ENCODE results near the gene TEX47. TPM values are rescaled to one million over a fixed set of nuclear protein-coding genes. Genes with fewer than 3 reads are reported as not detected.

Gene TEX47
- polyA plus RNA-seq, 1 of the 3 experiments (the other 2 are of a cell fraction): not detected

DNA sequence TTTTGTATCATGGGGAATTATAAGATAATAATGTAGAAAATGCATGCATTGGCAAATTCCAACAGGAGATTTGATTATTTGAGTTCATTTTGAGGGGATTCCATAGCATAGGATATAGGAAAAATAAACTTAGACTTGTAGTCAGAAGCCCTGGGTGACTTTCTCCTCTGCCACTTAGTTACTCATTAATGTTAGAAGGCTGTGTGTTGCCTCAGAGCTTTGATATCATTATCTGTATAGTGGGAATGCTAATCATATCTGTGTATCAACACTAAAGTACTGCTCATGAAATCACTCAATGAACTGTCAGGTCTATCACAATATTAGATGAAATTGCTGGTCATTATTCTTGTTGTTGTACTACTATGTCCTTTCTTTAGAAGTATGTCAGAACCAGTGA is 23.0 kb upstream of the TEX47 start:
- Histone ChIP-seq H3K79me2 (ENCODE audit: insufficient read depth) (no peaks in the 10 kb centered on the region), H4K20me1 (ENCODE audit: insufficient read depth) (no peaks in the 10 kb centered on the region), H3K4me3 (ENCODE audit: low read depth in 2 of 2, low read length in 1 of 2) (no peak overlapping the region), H3K27ac (ENCODE audit: low read depth in 2 of 2, low read length in 1 of 2) (no peak overlapping the region), H3K4me2 (no peak overlapping the region), H3K4me1 (ENCODE audit: control insufficient read depth in 1 of 2, insufficient read depth in 2 of 2, low read depth in 1 of 2, low read length in 1 of 2) (no peaks in the 10 kb centered on the region), H3K36me3 (replicated peaks in 1 of 2; ENCODE audit: control insufficient read depth in 1 of 2, insufficient read depth in 2 of 2, low read length in 1 of 2) (no peaks in the 10 kb centered on the region), H3K9ac (no peak overlapping the region), H3K27me3 (ENCODE audit: insufficient read depth) (no peaks in the 10 kb centered on the region), H3K9me3 (no peaks in the 10 kb centered on the region), H3K9me2 (no peaks in the 10 kb centered on the region), H2AFZ (ENCODE audit: low read depth) (no peak overlapping the region), H3F3A (replicated peaks; ENCODE audit: insufficient read depth) (no peaks in the 10 kb centered on the region)
- no peak for DNase-seq
- POLR2A ChIA-PET: no interaction called here
- TF ChIP-seq GATA2 (CRISPR knock-in tag; IDR thresholded peaks at IDR 0.05) (no peak), TEAD4 (IDR thresholded peaks at IDR 0.05; ENCODE audit: borderline replicate concordance, insufficient read depth) (no peak), RCOR1 (IDR thresholded peaks at IDR 0.05; ENCODE audit: low read length) (no peak), RFX5 (IDR thresholded peaks at IDR 0.05; ENCODE audit: low read length) (no peak), FOXM1 (IDR thresholded peaks at IDR 0.05; ENCODE audit: low read depth) (no peak), MEF2A (IDR thresholded peaks at IDR 0.05; ENCODE audit: borderline replicate concordance, low read depth) (no peak), SIN3A (IDR thresholded peaks at IDR 0.05; ENCODE audit: borderline replicate concordance, low read depth, low read length) (no peak)
- TF ChIP-seq, protein P1, sequence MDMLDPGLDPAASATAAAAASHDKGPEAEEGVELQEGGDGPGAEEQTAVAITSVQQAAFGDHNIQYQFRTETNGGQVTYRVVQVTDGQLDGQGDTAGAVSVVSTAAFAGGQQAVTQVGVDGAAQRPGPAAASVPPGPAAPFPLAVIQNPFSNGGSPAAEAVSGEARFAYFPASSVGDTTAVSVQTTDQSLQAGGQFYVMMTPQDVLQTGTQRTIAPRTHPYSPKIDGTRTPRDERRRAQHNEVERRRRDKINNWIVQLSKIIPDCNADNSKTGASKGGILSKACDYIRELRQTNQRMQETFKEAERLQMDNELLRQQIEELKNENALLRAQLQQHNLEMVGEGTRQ (IDR thresholded peaks at IDR 0.05; ENCODE audit: borderline replicate concordance, low read depth, low read length): no peak
- TF ChIP-seq, protein P2, sequence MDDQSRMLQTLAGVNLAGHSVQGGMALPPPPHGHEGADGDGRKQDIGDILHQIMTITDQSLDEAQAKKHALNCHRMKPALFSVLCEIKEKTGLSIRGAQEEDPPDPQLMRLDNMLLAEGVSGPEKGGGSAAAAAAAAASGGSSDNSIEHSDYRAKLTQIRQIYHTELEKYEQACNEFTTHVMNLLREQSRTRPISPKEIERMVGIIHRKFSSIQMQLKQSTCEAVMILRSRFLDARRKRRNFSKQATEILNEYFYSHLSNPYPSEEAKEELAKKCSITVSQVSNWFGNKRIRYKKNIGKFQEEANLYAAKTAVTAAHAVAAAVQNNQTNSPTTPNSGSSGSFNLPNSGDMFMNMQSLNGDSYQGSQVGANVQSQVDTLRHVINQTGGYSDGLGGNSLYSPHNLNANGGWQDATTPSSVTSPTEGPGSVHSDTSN (IDR thresholded peaks at IDR 0.05): no peak
- CTCF ChIA-PET: no interaction called here

DNA sequence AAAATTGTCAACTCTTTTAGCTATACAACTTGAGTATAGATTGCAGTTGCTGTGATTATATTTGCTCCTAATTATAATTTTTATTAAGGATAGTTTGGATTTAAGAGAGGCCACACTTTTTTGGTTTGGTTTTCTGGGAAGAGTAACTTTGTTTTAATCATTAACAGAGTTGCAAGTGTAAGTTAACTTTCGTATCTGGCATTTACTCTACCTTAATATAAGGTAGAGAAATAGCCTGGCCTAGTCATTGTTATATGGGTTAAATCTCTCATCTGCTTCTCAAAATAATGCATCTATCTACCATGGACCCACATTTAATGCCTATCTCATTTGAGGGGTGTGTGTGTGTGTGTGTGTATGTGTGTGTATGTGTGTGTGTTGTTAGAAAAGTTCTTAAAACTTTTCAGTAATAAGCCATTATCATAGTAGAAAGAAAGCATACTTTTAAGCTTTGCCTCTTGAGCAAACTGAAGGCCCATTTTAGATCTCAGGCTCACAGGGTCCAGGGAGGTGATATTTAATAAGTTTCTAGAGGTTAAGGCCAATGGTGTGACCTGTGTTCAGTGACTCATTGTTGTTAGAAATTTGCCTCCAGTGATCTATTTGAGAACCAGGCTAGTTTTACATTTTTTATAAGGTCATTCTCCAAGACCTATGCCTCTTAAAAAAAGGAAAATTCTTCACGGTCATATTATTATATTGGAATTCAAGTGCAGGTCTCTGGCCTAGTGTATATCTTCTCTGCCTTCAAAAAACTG is 10.9 kb upstream of the TEX47 start:
- H3K27me3 ChIP-seq (ENCODE audit: insufficient read depth): no peaks in the 10 kb centered on the region
- no peaks in the 10 kb centered on the region for H3K4me1 ChIP-seq (ENCODE audit: control insufficient read depth in 1 of 2, insufficient read depth in 2 of 2, low read depth in 1 of 2, low read length in 1 of 2)
- no peaks in the 10 kb centered on the region for H3F3A ChIP-seq (replicated peaks; ENCODE audit: insufficient read depth)
- no peaks in the 10 kb centered on the region for H3K36me3 ChIP-seq (replicated peaks in 1 of 2; ENCODE audit: control insufficient read depth in 1 of 2, insufficient read depth in 2 of 2, low read length in 1 of 2)
- H3K9me2 ChIP-seq: no peaks in the 10 kb centered on the region
- no peak overlapping the region for H3K9ac ChIP-seq
- WGBS (ENCODE audit: low lambda C conversion rate): 20% methylated on average over 2 of the region's 2 CpGs
- DNase-seq: no peak
- H3K9me3 ChIP-seq: no peaks in the 10 kb centered on the region
- no peaks in the 10 kb centered on the region for H3K79me2 ChIP-seq (ENCODE audit: insufficient read depth)
- no peak overlapping the region for H3K27ac ChIP-seq (ENCODE audit: low read depth in 2 of 2, low read length in 1 of 2)
- H3K4me2 ChIP-seq: no peak overlapping the region
- no peaks in the 10 kb centered on the region; the same call in 1 of the 2 replicates for H4K20me1 ChIP-seq (ENCODE audit: insufficient read depth)
- no peak overlapping the region for H2AFZ ChIP-seq (ENCODE audit: low read depth)
- CTCF ChIA-PET: interaction anchor here (0.8 to 1.9 kb wide), 2 partner anchors 14 to 29 kb away, joined by 3 to 5 read pairs; no protein-coding TSS in a partner anchor
- POLR2A ChIA-PET: no interaction called here
- TF ChIP-seq MXI1 (IDR thresholded peaks at IDR 0.05; ENCODE audit: low read depth, low read length): no peak
- TF ChIP-seq FOSL2 (IDR thresholded peaks at IDR 0.05; ENCODE audit: borderline replicate concordance, low read depth): no peak
- TF ChIP-seq EZH2phosphoT487 (IDR thresholded peaks at IDR 0.05; ENCODE audit: borderline replicate concordance, low read depth): no peak
- no peak for TF ChIP-seq ELF1 (IDR thresholded peaks at IDR 0.05)
- TF ChIP-seq, protein P3, sequence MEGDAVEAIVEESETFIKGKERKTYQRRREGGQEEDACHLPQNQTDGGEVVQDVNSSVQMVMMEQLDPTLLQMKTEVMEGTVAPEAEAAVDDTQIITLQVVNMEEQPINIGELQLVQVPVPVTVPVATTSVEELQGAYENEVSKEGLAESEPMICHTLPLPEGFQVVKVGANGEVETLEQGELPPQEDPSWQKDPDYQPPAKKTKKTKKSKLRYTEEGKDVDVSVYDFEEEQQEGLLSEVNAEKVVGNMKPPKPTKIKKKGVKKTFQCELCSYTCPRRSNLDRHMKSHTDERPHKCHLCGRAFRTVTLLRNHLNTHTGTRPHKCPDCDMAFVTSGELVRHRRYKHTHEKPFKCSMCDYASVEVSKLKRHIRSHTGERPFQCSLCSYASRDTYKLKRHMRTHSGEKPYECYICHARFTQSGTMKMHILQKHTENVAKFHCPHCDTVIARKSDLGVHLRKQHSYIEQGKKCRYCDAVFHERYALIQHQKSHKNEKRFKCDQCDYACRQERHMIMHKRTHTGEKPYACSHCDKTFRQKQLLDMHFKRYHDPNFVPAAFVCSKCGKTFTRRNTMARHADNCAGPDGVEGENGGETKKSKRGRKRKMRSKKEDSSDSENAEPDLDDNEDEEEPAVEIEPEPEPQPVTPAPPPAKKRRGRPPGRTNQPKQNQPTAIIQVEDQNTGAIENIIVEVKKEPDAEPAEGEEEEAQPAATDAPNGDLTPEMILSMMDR (IDR thresholded peaks at IDR 0.05): no peak
- TF ChIP-seq, protein P4, sequence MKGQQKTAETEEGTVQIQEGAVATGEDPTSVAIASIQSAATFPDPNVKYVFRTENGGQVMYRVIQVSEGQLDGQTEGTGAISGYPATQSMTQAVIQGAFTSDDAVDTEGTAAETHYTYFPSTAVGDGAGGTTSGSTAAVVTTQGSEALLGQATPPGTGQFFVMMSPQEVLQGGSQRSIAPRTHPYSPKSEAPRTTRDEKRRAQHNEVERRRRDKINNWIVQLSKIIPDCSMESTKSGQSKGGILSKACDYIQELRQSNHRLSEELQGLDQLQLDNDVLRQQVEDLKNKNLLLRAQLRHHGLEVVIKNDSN (IDR thresholded peaks at IDR 0.05; ENCODE audit: borderline replicate concordance, low read depth): no peak
- TF ChIP-seq YY1 (IDR thresholded peaks at IDR 0.05; ENCODE audit: low read depth): no peak
- no peak for TF ChIP-seq TCF12 (IDR thresholded peaks at IDR 0.05)
- H3K4me3 ChIP-seq (ENCODE audit: low read depth in 2 of 2, low read length in 1 of 2): no peak overlapping the region
